HG03135 (cell line): Measurements from ENCODE around the gene FANCL.
"Not testable (repeated sequence)": the region's sequence is repeated elsewhere in the genome, so short reads cannot be mapped to it uniquely, and the experiment has no call there.

Source experiments
- ATAC-seq: cut with Tn5 transposase; IDR thresholded peaks from one replicate; pipeline ENCODE4 v1.9.1; 2021; ENCODE audit warnings: mild to moderate bottlenecking, moderate library complexity; ENCODE audit not compliant: unreplicated experiment

Gene FANCL

GRCh38 chr2:58240670-58241545 lies at the start of gene FANCL:
TSS of gene FANCL (minus strand) at chr2:58241325. CDS start at chr2:58241313, 12 bp downstream.
- peak; percentile 82 for ATAC-seq

- ATAC-seq = no peak
Measured at GRCh38 chr2:58289029-58289428, 47.9 kb upstream of the FANCL start.

GRCh38 chr2:58283931-58284330 lies 42.8 kb upstream of the FANCL start:
- no peak for ATAC-seq

- ATAC-seq = not testable (repeated sequence)
Measured at GRCh38 chr2:58275144-58275543, 34.0 kb upstream of the FANCL start.

- ATAC-seq = no peak
Measured at GRCh38 chr2:58271826-58272225, 30.7 kb upstream of the FANCL start.

GRCh38 chr2:58268685-58269084 lies 27.6 kb upstream of the FANCL start:
- no peak for ATAC-seq

GRCh38 chr2:58266211-58266610 lies 25.1 kb upstream of the FANCL start:
- no peak for ATAC-seq

- ATAC-seq = no peak
Measured at GRCh38 chr2:58261209-58261608, 20.1 kb upstream of the FANCL start.

GRCh38 chr2:58258456-58258855 lies 17.3 kb upstream of the FANCL start:
- ATAC-seq = not testable (repeated sequence)

- not testable (repeated sequence) for ATAC-seq
Measured at GRCh38 chr2:58251331-58252201, 10.4 kb upstream of the FANCL start.

GRCh38 chr2:58241546-58241864 lies 380 bp upstream of the FANCL start:
- ATAC-seq = no peak

GRCh38 chr2:58239243-58239925 lies 1.7 kb downstream of the FANCL start:
- no peak for ATAC-seq

GRCh38 chr2:58237741-58238140 lies 3.4 kb downstream of the FANCL start:
- no peak for ATAC-seq

GRCh38 chr2:58235984-58236383 lies 5.1 kb downstream of the FANCL start:
- no peak for ATAC-seq

- ATAC-seq = no peak
Measured at GRCh38 chr2:58235170-58235569, 6.0 kb downstream of the FANCL start.

- ATAC-seq = no peak
Measured at GRCh38 chr2:58228299-58228698, 12.8 kb downstream of the FANCL start.

- no peak for ATAC-seq
Measured at GRCh38 chr2:58227171-58227917, 13.8 kb downstream of the FANCL start.

GRCh38 chr2:58221909-58222308 lies 19.2 kb downstream of the FANCL start:
- no peak for ATAC-seq

- ATAC-seq = no peak
Measured at GRCh38 chr2:58215429-58215828, 25.7 kb downstream of the FANCL start.

- not testable (repeated sequence) for ATAC-seq
Measured at GRCh38 chr2:58210951-58211568, 30.1 kb downstream of the FANCL start.
